Stomach (tissue), 9 donors: ENCODE data around the gene PRR14L. TPM values are rescaled to one million over a fixed set of nuclear protein-coding genes. Genes with fewer than 3 reads are reported as not detected.

Experiments
- DNase-seq, 2 donors: peaks; one replicate each; pipeline versions ENCODE4 v3.0.0 to v3.0.0-alpha.2; 2013 to 2019
- H3K27ac ChIP-seq, 5 donors: fragments of 200-600 bp in 4 of 5; sonication (generic) in 4 of 5; one replicate each; pipeline ENCODE4 v1.5.1; 2013 to 2019; ENCODE audit warnings: mild to moderate bottlenecking in 1 of 5, moderate library complexity in 1 of 5
- H3K27me3 ChIP-seq, 3 donors: fragments of 200-600 bp; sonication (generic); one replicate each; pipeline ENCODE4 v1.5.1; 2017 to 2019; ENCODE audit warnings: mixed run types in 1 of 3
- H3K36me3 ChIP-seq, 4 donors: fragments of 200-600 bp; sonication (generic); 1 replicate in 3 of 4; 2 replicates in 1 of 4; pipeline ENCODE4 v1.5.1; 2016 to 2019
- H3K4me1 ChIP-seq, 4 donors: fragments of 200-600 bp; sonication (generic); one replicate each; pipeline ENCODE4 v1.5.1; 2016 to 2019
- H3K4me3 ChIP-seq, 4 donors: fragments of 200-600 bp; sonication (generic) in 3 of 4; one replicate each; pipeline ENCODE4 v1.5.1; 2016 to 2019; ENCODE audit warnings: mild to moderate bottlenecking in 1 of 4
- H3K9me3 ChIP-seq, 4 donors: fragments of 200-600 bp; sonication (generic); one replicate each; pipeline ENCODE4 v1.5.1; 2016 to 2019
- EP300 ChIP-seq: sonication (generic); formaldehyde crosslinking; IDR thresholded peaks from one replicate; pipeline ENCODE4 v1.6.1; 2017; ENCODE audit warnings: antibody characterized with exemption
- POLR2A ChIP-seq, 4 donors: fragments of 450-650 bp; IDR thresholded peaks; one replicate each; pipeline ENCODE4 v1.6.1; 2016; ENCODE audit warnings: antibody characterized with exemption in 4 of 4, control low read depth in 2 of 4, mild to moderate bottlenecking in 1 of 4, moderate library complexity in 1 of 4
- POLR2AphosphoS5 ChIP-seq, 3 donors: sonication (generic); formaldehyde crosslinking; IDR thresholded peaks; one replicate each; pipeline ENCODE4 v1.6.1; 2016; ENCODE audit warnings: antibody characterized with exemption in 3 of 3
- WGBS, 5 donors: extraction: QIAGEN DNeasy Blood & Tissue Kit in 3 of 5; methylation state at CpG; one replicate each; pipeline versions ENCODE4 v1.1.5 to v1.1.7; 2013 to 2018; 5-methylcytosine and 5-hydroxymethylcytosine counted together
- intact Hi-C: fragments of 100-400 bp; cut with DNase I; formaldehyde crosslinking; loops from one replicate; pipeline ENCODE4 v1.15.1; 2023; ENCODE audit warnings: low total_unique reads
- polyA plus RNA-seq, 3 donors: library from polyadenylated mRNA; stranded (reverse); fragments of 200-250 nt; gene quantifications; one replicate each; pipeline ENCODE4 v1.2.3, GENCODE V29; 2013
- total RNA-seq, 5 donors: library from RNA; depleted of rRNA; stranded (reverse); fragments of >200 nt; gene quantifications; one replicate each; pipeline versions ENCODE4 v1.1.0 to v1.2.3, GENCODE V29; 2014 to 2016
- TF ChIP-seq, protein P1 (sequence below), 7 experiments: fragments of 450-650 bp in 4 of 7; fragments of 200-600 bp in 3 of 7; sonication (generic) in 3 of 7; IDR thresholded peaks; one replicate each; pipeline ENCODE4 v1.5.1; 2016 to 2019; ENCODE audit warnings: antibody characterized with exemption in 7 of 7, control low read depth in 2 of 7, mild to moderate bottlenecking in 1 of 7
- donor health status: healthy with polysubstance abuse.
- donor health status: Bipolar disorder and iron deficiency.
- donor health status: healthy.

The PRR14L gene
- total and polyA plus RNA-seq, 8 donors = 4.0 to 193 (median 26.6) TPM

DNA sequence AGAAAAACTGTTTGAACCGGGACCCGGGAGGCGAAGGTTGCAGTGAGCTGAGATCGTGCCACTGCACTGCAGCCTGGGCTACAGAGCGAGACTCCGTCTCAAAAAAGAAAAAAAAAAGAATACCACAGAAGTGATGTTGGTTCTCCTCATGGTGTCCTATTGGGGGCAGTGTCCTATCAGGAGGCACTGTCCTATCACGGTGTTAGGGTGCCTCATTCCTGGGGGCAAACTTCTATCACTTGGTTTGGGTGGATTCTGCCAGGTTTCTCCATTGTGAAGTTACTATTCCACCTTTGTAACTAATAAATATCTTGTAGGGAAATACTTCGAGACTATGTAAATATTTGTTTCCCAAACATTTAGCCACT, 19.6 kb downstream of the PRR14L start:
- Histone ChIP-seq H3K9me3 (no peaks in the 10 kb centered on the region), H3K27me3 (no peaks in the 10 kb centered on the region), H3K27ac (no peak overlapping the region), H3K4me3 (no peak overlapping the region), H3K4me1 (peaks cover 5 to 33% (median 25%) of the 10 kb centered on the region in 4 donors), H3K36me3 (peaks cover 0 to 35% (median 18%) of the 10 kb centered on the region in 4 donors)
- no peak for DNase-seq
- intact Hi-C loops = no loop called here
- TF ChIP-seq POLR2A (IDR thresholded peaks at IDR 0.05) = no peak
- no peak for TF ChIP-seq EP300
- no peak for TF ChIP-seq POLR2AphosphoS5 (IDR thresholded peaks at IDR 0.05)
- TF ChIP-seq, protein P1, sequence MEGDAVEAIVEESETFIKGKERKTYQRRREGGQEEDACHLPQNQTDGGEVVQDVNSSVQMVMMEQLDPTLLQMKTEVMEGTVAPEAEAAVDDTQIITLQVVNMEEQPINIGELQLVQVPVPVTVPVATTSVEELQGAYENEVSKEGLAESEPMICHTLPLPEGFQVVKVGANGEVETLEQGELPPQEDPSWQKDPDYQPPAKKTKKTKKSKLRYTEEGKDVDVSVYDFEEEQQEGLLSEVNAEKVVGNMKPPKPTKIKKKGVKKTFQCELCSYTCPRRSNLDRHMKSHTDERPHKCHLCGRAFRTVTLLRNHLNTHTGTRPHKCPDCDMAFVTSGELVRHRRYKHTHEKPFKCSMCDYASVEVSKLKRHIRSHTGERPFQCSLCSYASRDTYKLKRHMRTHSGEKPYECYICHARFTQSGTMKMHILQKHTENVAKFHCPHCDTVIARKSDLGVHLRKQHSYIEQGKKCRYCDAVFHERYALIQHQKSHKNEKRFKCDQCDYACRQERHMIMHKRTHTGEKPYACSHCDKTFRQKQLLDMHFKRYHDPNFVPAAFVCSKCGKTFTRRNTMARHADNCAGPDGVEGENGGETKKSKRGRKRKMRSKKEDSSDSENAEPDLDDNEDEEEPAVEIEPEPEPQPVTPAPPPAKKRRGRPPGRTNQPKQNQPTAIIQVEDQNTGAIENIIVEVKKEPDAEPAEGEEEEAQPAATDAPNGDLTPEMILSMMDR (IDR thresholded peaks at IDR 0.05) = no peak
- 61 to 82% (median 70%) methylated on average over 8 of the region's 8 CpGs for WGBS, 5 donors

DNA sequence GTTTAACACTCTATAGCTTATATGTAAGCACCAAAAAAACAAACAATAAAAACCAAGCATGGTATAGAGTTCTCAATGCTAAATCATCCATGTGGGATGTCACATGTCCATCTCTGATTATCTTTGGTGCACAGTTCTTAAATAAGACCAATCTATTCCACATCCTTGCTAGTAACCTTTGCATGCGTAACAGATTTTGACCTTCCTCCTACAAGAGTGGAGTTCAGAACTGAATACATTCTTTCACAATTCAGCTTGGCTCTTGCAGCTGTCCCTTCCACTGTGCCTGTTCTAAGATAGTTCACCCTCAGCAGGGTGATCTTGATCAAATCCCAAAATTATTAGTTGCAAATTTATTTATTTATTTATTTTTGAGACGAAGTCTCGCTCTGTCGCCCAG, 21.1 kb downstream of the PRR14L start:
- Histone ChIP-seq H3K4me3 (no peak overlapping the region), H3K4me1 (peaks cover 5 to 32% (median 25%) of the 10 kb centered on the region in 4 donors), H3K27me3 (no peaks in the 10 kb centered on the region), H3K9me3 (no peaks in the 10 kb centered on the region), H3K27ac (no peak overlapping the region), H3K36me3 (peaks cover 9 to 41% (median 28%) of the 10 kb centered on the region in 4 donors)
- no peak for DNase-seq
- no peak for TF ChIP-seq EP300
- TF ChIP-seq POLR2AphosphoS5 (IDR thresholded peaks at IDR 0.05) = no peak
- no peak for TF ChIP-seq POLR2A (IDR thresholded peaks at IDR 0.05)
- TF ChIP-seq, protein P1 (IDR thresholded peaks at IDR 0.05) = no peak
- intact Hi-C loops = no loop called here
- 90 to 96% (median 95%) methylated on average over 4 of the region's 4 CpGs for WGBS, 5 donors

GRCh38 chr22:31726692-31727091, 23.2 kb downstream of the PRR14L start:
- intact Hi-C loops = no loop called here
- peak in 1 of 2 donors; percentile 9 for DNase-seq
- no peaks in the 10 kb centered on the region for H3K9me3 ChIP-seq
- H3K27me3 ChIP-seq = no peaks in the 10 kb centered on the region
- H3K4me1 ChIP-seq = peaks cover 5 to 16% (median 11%) of the 10 kb centered on the region in 4 donors
- WGBS, 5 donors = 37 to 93% (median 79%) methylated on average over 3 of the region's 3 CpGs
- H3K27ac ChIP-seq = peak overlapping the region in 1 of 5 donors; percentile 5
- no peak overlapping the region for H3K4me3 ChIP-seq
- TF ChIP-seq, protein P1 (IDR thresholded peaks at IDR 0.05) = no peak
- TF ChIP-seq POLR2AphosphoS5 (IDR thresholded peaks at IDR 0.05) (no peak), POLR2A (IDR thresholded peaks at IDR 0.05) (no peak), EP300 (no peak)
- peaks cover 18 to 61% (median 46%) of the 10 kb centered on the region in 4 donors for H3K36me3 ChIP-seq

GRCh38 chr22:31723723-31724122, 26.2 kb downstream of the PRR14L start:
- H3K4me1 ChIP-seq = no peaks in the 10 kb centered on the region
- H3K36me3 ChIP-seq = peaks cover 18 to 91% (median 74%) of the 10 kb centered on the region in 4 donors
- no peak overlapping the region for H3K27ac ChIP-seq
- WGBS, 5 donors = 86 to 95% (median 88%) methylated on average over 5 of the region's 5 CpGs
- TF ChIP-seq POLR2A (IDR thresholded peaks at IDR 0.05) (no peak), POLR2AphosphoS5 (IDR thresholded peaks at IDR 0.05) (no peak), EP300 (no peak)
- TF ChIP-seq, protein P1 (IDR thresholded peaks at IDR 0.05) = no peak
- intact Hi-C loops = no loop called here
- H3K4me3 ChIP-seq = no peak overlapping the region
- H3K9me3 ChIP-seq = no peaks in the 10 kb centered on the region
- no peaks in the 10 kb centered on the region for H3K27me3 ChIP-seq
- DNase-seq = no peak
